ENCODE results near the gene RBM14. TPM values are rescaled to one million over a fixed set of nuclear protein-coding genes. Genes with fewer than 3 reads are reported as not detected.

RBM14 gene, protein sequence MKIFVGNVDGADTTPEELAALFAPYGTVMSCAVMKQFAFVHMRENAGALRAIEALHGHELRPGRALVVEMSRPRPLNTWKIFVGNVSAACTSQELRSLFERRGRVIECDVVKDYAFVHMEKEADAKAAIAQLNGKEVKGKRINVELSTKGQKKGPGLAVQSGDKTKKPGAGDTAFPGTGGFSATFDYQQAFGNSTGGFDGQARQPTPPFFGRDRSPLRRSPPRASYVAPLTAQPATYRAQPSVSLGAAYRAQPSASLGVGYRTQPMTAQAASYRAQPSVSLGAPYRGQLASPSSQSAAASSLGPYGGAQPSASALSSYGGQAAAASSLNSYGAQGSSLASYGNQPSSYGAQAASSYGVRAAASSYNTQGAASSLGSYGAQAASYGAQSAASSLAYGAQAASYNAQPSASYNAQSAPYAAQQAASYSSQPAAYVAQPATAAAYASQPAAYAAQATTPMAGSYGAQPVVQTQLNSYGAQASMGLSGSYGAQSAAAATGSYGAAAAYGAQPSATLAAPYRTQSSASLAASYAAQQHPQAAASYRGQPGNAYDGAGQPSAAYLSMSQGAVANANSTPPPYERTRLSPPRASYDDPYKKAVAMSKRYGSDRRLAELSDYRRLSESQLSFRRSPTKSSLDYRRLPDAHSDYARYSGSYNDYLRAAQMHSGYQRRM
- 47.4 TPM for polyA plus RNA-seq (2012; ENCODE audit: low read depth, missing spikeins)

DNA sequence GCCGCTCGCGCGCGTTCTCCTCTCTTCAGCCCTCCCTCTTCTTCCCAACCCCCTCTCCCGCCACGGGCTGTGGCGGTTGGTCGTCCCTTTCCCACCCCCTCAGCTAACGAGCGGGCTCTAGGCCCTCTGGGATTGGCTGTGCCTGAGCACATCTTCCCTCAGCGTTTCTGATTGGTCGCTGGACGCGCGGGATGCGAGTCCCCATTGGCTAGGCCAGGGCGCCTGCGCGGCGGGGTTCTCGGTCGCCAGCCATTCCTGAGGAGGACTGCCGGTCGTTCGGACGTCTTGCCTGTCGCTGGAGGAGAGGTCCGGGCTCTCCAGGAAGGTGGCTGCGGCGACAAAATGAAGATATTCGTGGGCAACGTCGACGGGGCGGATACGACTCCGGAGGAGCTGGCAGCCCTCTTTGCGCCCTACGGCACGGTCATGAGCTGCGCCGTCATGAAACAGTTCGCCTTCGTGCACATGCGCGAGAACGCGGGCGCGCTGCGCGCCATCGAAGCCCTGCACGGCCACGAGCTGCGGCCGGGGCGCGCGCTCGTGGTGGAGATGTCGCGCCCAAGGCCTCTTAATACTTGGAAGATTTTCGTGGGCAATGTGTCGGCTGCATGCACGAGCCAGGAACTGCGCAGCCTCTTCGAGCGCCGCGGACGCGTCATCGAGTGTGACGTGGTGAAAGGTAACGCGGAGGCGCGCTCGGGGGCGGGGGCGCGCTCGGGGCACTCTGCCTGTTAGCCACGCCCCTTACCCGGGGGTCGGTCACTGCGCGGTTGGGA, at the start of gene RBM14:
TSS of gene RBM14 (plus strand) at position 252 of the 776 bp plus-strand sequence. CDS start at position 343, 91 bp downstream.
- peak; percentile 99 for TF ChIP-seq POLR2AphosphoS5 (IDR thresholded peaks at IDR 0.05; ENCODE audit: low read depth, low read length)
- TF ChIP-seq SPI1 (IDR thresholded peaks at IDR 0.05; ENCODE audit: low read depth, low read length) = no peak
- TF ChIP-seq PAX5 (IDR thresholded peaks at IDR 0.05; ENCODE audit: insufficient read depth, low read length, severe bottlenecking) = no peak
- peak; percentile 16; the same call in 1 of the 2 replicates for TF ChIP-seq POU2F2 (IDR thresholded peaks at IDR 0.05; ENCODE audit: low read depth, low read length)
- TF ChIP-seq POLR2A (IDR thresholded peaks at IDR 0.05; ENCODE audit: low read depth, low read length) = peak; percentile 98
- peak; percentile 98 for TF ChIP-seq TAF1 (IDR thresholded peaks at IDR 0.05; ENCODE audit: low read depth, low read length)
- peak; percentile 93 for FAIRE-seq
- DNase-seq (ENCODE audit: insufficient read length, low spot score) = peak; percentile 99

DNA sequence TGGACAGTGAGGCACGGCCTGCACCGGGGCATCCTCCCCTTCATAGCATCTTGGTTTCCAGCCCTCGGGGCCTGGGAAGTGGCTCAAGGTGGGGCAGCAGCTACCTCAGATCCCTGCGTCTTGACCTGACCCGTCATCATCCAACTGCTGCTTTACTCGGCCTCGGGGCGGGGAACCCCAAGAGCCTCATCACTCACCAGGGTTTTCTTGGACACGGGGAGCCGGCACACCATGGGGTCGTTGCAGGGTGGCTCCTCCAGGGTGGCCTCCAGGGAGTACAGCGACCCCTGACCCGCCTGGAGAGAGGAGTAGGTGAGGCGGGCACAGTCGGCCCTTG, 48.7 kb upstream of the RBM14 start:
- TF ChIP-seq SPI1 (IDR thresholded peaks at IDR 0.05; ENCODE audit: low read depth, low read length) (no peak), TAF1 (IDR thresholded peaks at IDR 0.05; ENCODE audit: low read depth, low read length) (no peak), POLR2A (IDR thresholded peaks at IDR 0.05; ENCODE audit: low read depth, low read length) (no peak), PAX5 (IDR thresholded peaks at IDR 0.05; ENCODE audit: insufficient read depth, low read length, severe bottlenecking) (no peak), POLR2AphosphoS5 (IDR thresholded peaks at IDR 0.05; ENCODE audit: low read depth, low read length) (no peak), POU2F2 (IDR thresholded peaks at IDR 0.05; ENCODE audit: low read depth, low read length) (no peak)
- FAIRE-seq = no peak
- no peak for DNase-seq (ENCODE audit: insufficient read length, low spot score)

DNA sequence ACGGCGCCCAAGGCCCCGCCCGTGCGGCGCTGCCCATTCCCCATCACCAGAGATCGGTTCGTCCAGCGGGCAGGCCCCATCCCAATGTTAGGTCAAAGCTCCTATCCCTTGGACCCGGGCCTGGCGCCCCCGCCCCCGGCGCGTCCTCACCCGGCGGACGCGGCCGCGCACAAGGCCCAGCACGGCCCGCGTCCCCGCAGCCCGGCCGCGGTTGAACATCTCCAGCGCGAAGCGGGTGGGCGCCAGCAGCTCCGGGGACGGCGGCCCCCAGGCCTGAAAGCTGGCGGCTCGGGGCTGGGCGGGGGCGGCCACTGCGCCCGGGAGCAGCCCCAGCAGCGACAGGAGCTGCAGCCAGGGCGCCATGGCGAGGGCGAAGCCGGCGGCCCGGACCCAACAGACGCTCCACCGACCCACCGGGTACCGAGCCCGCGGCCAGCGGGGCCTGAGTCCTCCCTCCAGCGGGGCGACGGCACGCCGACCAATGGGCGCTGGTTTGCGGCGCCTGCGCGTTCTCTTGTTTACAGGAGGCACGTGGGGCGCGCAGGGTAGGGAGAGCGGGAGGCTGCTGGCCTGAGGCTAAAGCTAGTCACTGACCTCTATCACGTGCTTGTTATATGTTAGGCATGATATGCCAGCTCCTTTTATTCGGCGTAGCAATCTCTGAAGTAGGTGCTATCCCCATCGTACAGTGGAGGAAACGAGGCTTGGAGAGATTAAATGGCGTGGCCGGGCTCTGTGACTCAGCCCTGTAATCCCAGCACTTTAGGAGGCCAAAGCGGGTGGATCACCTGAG, 48.1 kb upstream of the RBM14 start, which contains the start of gene CTSF:
TSS of gene CTSF (minus strand) at position 483 of the 793 bp plus-strand sequence. CDS start at position 363, 120 bp downstream.
- DNase-seq (ENCODE audit: insufficient read length, low spot score) = peak; percentile 93
- TF ChIP-seq SPI1 (IDR thresholded peaks at IDR 0.05; ENCODE audit: low read depth, low read length) = no peak
- no peak for TF ChIP-seq POU2F2 (IDR thresholded peaks at IDR 0.05; ENCODE audit: low read depth, low read length)
- TF ChIP-seq POLR2AphosphoS5 (IDR thresholded peaks at IDR 0.05; ENCODE audit: low read depth, low read length) = no peak
- TF ChIP-seq PAX5 (IDR thresholded peaks at IDR 0.05; ENCODE audit: insufficient read depth, low read length, severe bottlenecking) = no peak
- TF ChIP-seq POLR2A (IDR thresholded peaks at IDR 0.05; ENCODE audit: low read depth, low read length) = no peak
- no peak for TF ChIP-seq TAF1 (IDR thresholded peaks at IDR 0.05; ENCODE audit: low read depth, low read length)

DNA sequence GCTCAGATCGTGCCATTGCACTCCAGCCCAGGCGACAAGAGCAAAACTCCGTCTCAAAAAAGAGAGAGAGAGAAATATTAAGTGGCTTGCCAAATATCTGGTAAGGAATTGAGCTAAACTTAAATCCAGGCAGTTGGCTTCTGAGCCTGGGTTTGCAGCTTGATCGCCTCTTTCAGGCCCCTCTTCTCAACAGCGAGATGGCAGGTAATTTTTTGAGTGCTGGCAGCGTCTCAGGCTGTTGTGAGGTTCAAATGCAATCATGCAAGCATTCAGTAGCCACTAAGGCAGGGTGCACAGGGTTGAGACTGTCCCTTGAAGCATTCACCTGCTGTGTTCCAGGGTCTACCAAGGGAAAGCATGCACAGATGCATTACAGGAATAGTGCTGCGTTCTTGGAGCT, 47.4 kb upstream of the RBM14 start:
- FAIRE-seq (no peak), DNase-seq (ENCODE audit: insufficient read length, low spot score) (no peak)
- no peak for TF ChIP-seq TAF1 (IDR thresholded peaks at IDR 0.05; ENCODE audit: low read depth, low read length)
- TF ChIP-seq PAX5 (IDR thresholded peaks at IDR 0.05; ENCODE audit: insufficient read depth, low read length, severe bottlenecking) = no peak
- TF ChIP-seq POLR2A (IDR thresholded peaks at IDR 0.05; ENCODE audit: low read depth, low read length) = no peak
- TF ChIP-seq POU2F2 (IDR thresholded peaks at IDR 0.05; ENCODE audit: low read depth, low read length) = no peak
- no peak for TF ChIP-seq SPI1 (IDR thresholded peaks at IDR 0.05; ENCODE audit: low read depth, low read length)
- no peak for TF ChIP-seq POLR2AphosphoS5 (IDR thresholded peaks at IDR 0.05; ENCODE audit: low read depth, low read length)

More for the DNA sequence above, 48.1 kb upstream of the RBM14 start, which contains the start of gene CTSF:
- FAIRE-seq = peak; percentile 86

DNA sequence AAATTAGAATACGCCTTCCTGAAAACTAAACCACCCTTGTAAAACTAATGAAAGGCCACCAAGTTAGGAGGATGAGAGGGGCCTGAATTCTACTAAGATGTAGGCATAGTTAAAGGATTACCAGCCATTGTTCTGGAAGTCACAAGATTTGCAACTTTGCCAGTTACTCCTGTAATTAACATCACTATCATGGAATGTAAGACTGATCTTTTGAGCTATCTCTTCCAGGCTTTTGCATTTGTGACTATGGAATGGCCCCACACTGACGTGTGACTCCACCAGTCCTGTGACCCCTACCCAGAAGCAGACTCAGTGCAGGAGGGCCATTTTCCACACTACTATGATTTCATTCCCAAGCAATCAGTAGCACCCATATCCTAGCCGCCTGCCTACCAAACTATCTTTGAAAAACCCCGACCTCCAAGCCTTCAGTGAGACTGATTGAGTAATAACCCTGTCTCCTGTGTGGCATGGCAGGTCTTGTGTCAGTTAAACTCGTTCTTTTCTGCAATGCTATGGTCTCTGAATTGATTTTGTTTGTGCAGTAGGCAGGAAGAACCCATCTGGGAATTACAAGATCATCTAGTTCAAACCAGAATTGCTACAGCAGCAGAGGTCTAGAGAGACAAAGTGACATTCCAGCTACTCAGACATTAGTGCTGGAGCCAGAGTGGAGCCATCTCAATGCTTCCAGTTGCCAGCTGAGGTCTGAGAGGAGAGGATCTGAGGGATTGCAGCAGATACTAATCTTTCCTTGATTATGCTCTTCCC, 46.2 kb upstream of the RBM14 start:
- TF ChIP-seq POU2F2 (IDR thresholded peaks at IDR 0.05; ENCODE audit: low read depth, low read length) (no peak), POLR2AphosphoS5 (IDR thresholded peaks at IDR 0.05; ENCODE audit: low read depth, low read length) (no peak), SPI1 (IDR thresholded peaks at IDR 0.05; ENCODE audit: low read depth, low read length) (no peak), PAX5 (IDR thresholded peaks at IDR 0.05; ENCODE audit: insufficient read depth, low read length, severe bottlenecking) (no peak), TAF1 (IDR thresholded peaks at IDR 0.05; ENCODE audit: low read depth, low read length) (no peak), POLR2A (IDR thresholded peaks at IDR 0.05; ENCODE audit: low read depth, low read length) (no peak)
- DNase-seq (ENCODE audit: insufficient read length, low spot score) (no peak), FAIRE-seq (no peak)

DNA sequence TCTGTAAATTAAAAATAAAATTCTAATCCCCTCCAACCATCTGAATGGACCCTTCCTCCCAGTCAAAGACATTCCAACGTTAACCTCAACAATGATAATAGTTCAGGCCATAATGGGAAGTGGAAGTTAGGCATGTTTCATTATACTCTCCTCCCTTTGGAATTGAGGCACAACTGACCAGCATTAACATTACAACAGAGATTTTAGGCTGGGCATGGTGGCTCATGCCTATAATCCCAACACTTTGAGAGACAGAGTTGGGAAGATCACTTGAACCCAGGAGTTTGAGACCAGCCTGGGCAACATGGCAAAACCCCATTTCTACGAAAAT, 45.6 kb upstream of the RBM14 start:
- FAIRE-seq (no peak), DNase-seq (ENCODE audit: insufficient read length, low spot score) (no peak)
- no peak for TF ChIP-seq POLR2A (IDR thresholded peaks at IDR 0.05; ENCODE audit: low read depth, low read length)
- TF ChIP-seq SPI1 (IDR thresholded peaks at IDR 0.05; ENCODE audit: low read depth, low read length) = no peak

DNA sequence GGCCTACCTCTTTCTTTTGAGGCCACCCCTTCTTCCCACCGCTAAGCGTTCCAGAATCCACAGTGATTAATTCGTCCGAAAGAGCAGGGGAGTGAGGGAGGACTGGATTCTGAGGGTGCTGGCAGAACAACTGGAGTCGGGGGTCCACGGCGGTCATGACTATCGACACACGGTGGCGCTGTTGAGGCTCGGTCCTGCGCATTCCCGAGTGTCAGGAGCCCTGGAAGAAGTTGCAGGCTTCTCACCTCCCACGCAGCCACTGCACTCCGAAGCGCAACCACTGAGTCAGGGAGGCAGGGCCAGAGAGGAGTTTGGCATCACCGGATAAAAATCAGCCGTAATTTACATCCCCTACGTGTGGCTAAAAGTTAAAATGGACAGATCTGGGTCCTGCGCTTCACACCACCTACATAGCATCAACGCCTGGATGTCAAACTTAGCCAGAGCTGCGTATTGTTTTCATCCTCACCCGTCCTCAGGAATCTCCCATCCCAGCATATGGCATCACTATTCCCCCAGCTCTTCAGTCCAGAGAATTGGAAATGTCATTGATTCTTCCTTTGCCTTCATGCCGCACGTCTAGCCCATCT, 37.3 kb upstream of the RBM14 start:
- FAIRE-seq = peak; percentile 69
- TF ChIP-seq PAX5 (IDR thresholded peaks at IDR 0.05; ENCODE audit: insufficient read depth, low read length, severe bottlenecking) (no peak), TAF1 (IDR thresholded peaks at IDR 0.05; ENCODE audit: low read depth, low read length) (no peak), SPI1 (IDR thresholded peaks at IDR 0.05; ENCODE audit: low read depth, low read length) (no peak), POU2F2 (IDR thresholded peaks at IDR 0.05; ENCODE audit: low read depth, low read length) (no peak), POLR2AphosphoS5 (IDR thresholded peaks at IDR 0.05; ENCODE audit: low read depth, low read length) (no peak), POLR2A (IDR thresholded peaks at IDR 0.05; ENCODE audit: low read depth, low read length) (no peak)
- DNase-seq (ENCODE audit: insufficient read length, low spot score) = peak; percentile 82
